Retina (tissue), 1 donor: ENCODE results near the gene EPB41L4B.
"Not testable (repeated sequence)": the region's sequence is repeated elsewhere in the genome, so short reads cannot be mapped to it uniquely, and the experiment has no call there.

Experiments
- DNase-seq: peaks from one replicate; pipeline ENCODE4 v3.0.0-alpha.2; 2016

EPB41L4B gene

DNA sequence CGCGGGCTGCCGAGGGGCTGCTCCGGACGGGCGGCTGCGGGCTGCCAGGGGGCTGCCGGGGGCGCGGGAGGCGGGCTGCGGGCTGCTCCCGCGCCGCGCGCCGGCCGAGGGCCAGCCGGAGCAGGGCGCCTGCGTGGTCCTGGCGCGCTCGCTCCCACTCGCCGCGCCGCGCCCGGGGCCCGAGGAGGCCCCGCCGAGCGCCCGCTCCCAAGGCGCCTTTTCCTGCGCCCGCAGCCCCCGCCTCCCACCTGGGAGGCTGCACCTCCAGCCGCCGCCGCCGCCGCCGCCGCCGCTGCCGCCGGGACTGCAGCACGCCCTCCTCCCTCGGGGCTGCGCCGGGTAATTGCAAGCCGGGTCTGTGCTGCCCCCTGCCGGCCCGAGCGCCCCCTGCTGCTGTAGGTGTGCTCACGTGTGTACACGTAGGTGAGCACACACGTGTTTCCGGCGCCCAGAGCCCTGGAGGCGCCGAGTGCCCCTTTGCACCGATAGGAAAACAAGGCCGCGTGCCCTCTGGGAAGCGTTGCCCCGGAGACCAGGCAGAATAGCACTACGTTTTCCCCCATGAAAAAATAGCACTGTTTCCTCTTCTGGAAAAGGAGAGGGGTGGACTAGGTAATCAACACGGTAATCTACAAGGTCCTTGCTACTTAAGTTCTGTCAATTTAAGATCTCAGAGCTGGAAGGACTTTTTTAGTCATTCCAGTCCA is at the start of gene EPB41L4B:
Gene EPB41L4B, minus strand, starts transcription at position 318 of the 707 bp plus-strand sequence. CDS start 613 bp downstream, outside the sequence.
- peak; percentile 89 for DNase-seq

DNA sequence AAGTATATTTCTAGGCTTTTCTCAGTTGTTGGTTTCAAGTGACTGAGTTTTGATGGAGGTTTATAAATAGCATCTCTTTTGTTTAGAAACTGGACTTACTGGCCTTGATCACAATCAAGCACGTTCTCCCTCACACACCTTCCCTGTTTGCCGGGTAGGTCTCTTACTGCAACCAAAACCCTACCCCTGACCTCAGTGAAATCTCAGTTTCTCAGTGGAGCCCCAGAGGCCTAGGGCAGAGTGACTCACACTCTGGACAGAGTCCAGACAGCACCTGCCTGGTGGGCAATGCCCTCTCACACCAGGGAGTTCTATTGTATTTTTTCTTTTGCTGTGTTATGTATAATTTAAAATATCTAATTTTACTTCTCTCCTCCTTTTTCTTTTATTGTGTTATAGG is 48.4 kb upstream of the EPB41L4B start:
- no peak for DNase-seq

DNA sequence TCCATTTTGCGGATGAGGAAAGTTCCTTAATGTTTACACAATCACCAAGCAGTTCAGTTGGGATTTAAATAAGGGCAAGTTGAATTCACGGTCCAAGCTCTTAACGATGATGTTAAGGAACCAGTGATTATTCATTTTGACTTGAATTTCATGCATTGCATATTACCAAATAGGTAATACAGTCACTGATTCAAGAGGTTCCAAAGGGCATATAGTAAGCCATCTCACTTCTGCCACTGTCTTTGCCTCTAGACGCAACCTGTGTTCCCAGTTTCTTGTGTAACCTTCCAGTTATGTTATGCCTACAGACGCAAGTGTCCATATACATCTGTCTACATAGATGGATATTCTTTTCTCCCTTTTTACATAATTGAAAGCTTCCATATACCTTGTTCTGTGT is 39.9 kb upstream of the EPB41L4B start:
- no peak for DNase-seq

DNA sequence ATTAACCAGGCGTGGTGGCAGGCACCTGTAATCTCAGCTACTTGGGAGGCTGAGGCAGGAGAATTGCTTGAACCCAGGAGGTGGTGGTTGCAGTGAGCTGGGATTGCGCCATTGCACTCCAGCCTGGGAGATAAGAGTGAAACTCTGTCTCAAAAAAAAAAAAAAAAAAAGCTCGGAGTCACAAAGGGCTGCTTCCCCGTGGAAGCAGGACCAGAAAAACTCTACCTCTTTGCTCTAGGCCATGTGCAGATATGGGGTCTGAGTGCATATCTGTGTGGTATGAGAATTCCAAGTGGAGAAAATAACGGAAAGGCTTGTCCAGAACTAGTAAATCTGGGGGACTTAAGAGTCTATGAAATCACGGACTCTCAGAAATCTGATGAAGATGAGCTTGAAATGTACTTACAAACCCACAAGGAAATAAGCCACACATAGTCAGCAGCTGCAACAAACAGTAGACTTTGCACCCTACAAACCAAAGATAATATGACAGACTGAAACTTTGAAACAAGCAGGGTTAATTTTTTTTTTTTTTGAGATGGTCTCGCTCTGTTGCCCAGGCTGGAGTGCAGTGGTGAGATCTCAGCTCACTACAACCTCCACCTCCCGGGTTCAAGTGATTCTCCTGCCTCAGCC is 38.2 kb upstream of the EPB41L4B start:
- not testable (repeated sequence) for DNase-seq

DNA sequence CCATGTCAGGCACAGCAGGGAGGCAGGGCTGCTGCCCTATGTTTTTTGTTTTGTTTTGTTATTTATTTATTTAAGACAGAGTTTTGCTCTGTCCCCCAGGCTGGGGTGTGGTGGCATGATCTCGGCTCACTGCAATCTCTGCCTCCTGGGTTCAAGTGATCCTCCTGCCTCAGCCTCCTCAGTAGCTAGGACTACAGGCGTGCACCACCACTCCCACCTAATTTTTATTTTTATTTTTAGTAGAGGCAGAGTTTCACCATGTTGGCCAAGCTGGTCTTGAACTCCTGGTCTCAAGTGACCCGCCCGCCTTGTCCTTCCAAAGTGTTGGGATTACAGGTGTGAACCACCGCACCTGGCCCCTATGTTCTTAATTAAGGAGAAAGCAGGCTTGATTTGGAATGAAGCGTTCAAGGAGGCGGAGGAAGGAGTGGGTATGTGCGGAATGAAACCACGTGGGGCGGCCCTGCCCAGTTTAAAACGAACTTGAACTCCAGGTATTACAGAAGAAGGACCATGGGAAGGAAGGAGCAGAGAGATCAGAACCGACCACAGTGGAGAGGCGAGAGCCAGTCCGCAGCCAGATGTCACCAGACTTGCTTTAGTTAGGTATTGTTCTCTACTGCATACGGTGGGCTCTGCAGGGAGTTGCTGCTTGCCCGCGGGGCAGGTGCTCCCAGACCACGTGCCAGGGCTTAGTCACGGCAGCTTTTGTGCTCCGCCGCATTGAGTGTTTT is 34.9 kb upstream of the EPB41L4B start:
- no peak for DNase-seq

DNA sequence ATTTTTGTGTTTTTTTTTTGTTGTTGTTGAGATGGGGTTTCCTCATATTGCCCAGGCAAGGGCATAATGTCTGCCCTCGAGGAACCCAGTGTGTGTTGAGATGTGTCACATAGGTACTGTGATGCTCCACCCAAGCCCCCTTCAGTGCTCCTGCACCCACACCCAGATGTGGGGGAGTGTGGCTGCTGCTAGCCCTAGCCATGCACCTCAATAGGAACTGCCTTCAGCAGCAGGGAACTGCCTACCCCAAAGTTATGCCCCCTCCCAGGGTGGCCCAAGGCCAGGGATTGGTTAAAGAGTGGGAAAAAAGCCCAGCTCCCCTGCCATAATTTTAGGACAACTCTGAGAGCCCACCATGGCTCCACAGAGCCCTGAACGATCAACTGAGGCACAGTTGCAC is 33.3 kb upstream of the EPB41L4B start:
- DNase-seq: no peak

DNA sequence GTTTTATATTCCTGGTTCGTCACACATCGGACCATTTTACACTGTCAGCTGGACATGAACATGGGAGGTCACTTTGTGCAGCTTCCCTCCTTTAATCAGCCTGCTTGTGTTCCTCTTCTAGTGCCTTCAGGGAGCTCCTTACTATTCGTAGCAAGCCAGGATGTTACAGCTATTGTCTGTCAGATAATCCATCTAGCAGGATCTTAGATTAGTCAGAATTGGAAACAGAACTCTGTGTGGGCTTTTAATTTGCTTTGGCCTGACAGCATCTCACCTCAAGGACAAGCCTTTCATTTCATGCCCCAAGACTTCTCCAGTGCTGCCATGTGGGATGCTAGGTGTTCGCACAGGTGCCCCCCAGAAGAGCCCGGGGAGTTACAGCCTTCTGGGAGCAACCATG is 30.2 kb upstream of the EPB41L4B start:
- DNase-seq: no peak

DNA sequence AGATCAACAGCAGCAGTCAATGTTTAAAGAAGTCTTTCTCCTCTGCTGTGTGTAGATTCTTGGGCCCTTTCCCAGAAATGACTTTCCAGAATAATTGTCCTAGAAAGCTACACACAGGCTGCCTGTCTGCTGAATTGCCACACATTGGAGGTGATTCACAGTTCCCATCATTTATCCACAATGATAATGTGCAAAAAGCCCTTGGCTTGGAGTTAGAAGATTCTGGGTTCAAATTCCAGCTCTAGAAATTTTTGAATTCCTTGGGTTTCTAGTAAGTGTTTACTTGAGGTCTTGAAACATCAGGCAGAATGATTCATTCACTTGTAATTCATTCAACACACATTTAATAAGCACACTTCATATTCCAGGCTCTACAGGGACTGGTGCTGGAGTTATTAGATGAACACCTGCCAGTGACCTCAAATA is 28.6 kb upstream of the EPB41L4B start:
- no peak for DNase-seq

DNA sequence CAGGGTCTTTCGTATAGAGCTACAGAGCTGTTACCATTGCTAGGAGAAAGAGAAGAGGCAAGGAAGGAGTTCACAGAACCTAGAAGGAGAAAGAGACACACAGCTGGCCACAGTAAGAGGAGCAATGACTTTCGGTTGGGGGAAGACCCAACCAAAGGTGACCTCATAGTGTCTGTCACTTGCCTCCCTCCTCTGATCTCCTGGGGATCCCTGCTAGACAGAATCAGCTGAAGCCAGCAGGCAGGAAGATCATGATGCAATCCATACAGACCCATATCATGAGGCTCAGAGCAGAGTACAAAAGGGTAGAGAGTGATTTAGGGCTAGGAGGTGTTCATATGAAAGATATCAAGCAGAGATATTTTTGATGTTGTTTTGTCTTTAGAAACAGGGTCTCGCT is 26.0 kb upstream of the EPB41L4B start:
- DNase-seq: no peak

DNA sequence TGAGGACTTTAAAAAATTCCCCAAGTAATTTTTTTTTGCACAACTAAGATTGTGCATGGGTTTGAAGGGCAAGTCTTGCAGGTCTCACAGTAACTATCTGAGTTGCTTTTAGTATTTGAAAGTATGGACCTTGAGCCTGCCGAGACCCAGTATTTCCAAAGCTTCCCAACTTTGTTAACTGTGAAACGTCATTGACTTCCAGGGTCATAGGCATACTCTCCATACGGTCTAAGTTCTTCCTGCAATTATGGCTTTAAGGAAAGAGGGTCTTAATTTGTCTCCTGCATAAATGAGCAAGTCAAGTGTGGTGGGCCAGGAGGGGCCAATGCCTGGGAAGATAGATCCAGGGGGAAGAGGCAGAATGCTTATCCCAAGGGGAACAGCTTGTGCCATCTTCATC is 24.0 kb upstream of the EPB41L4B start:
- DNase-seq: no peak

DNA sequence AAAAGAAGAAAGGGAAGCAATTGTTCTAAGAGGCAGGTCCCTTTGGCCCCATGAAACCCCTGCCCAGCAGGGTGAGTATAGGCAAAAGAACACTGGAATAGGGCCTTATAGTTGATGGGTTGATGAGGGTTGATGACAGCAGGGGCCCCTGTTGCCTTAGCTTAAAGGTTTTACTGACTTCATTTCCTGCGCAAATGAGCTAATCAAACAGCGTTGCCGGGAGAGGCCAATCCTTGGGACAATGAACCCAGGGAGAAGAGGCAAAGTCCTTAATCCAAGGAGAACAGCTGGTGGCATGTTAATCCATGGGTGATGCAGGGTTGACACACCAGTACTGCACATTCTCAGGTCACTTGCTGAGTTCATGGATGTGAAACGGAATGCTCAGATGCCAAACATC is 22.0 kb upstream of the EPB41L4B start:
- no peak for DNase-seq

DNA sequence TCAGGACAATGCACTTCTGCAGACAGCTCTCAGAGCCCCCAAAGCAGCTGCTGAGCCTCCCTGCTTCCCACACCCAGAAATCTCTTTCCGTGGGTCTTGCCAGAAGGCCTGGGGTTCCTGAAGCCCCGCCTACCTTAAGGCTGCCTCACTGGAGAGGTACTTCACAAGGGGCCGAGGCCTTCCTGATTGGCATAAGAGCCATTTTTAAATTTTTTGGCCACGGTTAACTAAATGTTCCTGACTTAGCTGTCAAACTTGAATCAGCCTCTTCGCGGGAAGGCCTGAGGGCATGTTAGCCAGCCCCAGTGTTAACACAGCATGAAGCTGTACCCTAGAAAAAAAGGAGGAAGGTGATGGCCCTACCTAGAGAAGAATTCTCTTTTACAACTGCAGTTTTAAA is 20.7 kb upstream of the EPB41L4B start:
- no peak for DNase-seq

DNA sequence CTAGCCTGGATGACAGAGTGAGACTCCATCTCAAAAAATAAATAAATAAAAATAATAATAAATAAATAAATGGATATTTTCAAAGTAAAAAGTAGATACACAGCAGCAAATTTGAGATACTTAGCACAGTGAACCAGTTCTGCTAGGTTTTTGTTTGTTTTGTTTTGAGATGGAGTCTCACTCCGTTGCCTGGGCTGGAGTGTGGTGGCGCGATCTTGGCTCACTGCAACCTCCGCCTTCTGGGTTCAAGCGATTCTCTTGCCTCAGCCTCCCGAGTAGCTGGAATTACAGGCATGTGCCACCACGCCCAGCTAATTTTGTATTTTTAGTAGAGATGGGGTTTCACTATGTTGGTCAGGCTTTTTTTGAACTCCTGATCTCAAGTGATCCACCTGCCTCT is 20.1 kb upstream of the EPB41L4B start:
- DNase-seq: not testable (repeated sequence)

DNA sequence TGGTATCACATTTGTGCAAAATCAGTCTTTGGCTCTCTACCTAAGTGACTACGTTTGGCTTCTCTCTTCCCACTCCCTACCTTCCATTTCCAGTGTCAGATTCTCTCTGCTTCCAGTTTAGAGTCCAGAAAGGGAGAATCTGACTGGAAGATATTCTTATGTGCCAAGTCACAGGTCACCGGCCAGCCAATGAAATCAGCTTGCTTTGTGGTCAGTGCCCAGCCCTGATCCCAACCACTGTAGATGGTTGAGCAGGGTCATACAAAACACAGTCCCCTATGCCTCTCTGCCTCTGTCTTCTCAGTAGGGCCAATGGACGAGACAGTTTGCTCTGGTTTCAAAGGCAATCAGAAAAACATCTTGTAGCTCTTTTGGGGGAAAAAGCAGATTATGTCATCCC is 15.6 kb upstream of the EPB41L4B start:
- no peak for DNase-seq

DNA sequence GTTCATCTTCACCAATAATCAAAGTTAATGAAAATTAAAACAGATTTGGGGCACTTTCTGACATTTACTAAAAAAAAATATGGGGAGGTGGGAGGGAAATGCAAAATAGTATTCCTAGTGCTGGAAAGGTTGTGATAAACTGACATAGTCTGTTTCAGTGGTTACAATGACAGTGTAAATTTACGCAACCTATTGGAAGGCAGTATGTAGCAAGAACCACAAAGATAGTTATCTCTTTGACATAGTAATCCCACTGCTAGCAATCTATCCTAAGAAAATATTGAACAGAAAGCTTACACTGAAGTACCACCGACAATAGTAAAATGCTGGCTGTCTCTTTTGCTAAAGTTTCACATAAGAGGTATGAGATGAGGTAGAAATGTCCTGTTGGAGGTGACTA is 15.1 kb upstream of the EPB41L4B start:
- DNase-seq: no peak

DNA sequence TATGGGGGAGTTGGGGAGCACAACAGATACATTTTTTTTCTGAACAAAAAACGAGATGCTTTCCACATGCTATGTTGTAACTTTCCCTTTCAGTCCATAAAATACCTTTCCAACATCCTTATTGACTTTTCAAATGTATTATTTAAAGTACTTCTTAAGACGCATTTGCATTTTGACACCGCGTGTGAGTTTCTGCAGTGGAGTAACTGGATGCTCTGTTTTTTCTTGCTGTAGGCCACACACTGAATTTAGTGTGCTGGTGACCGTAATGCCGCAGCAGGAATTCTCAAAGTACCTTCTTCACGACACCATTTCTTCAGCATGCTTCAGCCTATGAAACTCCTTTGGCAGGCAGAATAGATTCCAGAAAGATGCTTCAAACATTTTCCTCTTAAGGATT is 14.3 kb upstream of the EPB41L4B start:
- no peak for DNase-seq

DNA sequence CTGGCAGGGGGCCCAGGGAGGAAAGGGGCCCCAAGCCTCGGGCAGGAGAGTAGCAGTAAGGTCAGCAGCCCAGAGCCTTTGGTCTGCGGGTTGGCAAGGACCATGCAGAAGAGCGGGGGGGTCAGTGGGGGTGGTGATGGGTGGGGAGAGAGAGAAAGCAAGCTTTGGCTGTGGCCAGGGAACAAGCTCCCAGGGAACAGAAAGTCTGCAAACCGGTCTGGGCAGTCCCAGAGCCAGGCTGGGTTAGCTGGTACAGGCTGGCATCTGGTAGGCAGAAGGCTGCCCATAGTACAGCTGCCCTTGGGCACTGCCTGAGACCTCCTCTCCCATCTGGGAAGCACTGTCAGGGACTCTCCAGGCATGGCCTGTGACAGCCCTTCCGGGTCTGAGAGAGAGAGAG is 10.5 kb upstream of the EPB41L4B start:
- no peak for DNase-seq

DNA sequence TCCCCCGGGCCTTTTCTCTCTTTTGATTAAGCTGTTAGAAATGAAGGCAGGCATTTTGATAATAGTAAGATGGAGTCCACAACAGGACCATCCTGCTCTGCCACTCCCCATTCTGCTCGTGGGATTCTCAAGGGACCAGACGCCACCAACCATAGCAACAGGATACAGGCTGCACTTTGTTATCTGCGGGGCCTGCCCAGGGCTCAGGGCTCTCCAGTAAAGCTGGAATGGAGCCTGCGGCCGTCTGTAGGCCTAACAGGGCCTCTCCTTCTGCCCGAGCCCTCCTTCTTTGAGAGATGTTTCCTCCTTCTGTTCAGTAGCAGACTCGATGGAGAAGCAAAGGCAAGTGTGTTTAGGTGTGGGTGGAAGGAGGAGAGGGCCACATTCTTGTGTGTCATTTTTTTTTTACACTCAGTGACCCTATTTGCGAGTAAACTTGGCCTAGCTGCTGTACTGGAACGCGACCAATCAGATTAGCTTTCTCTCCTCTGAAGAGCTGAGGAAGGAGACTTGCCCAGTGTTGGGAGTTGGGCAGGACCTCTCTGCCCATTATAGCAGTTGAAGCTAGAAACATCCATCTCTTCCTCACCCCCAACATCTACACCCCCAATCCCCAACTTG is 8.9 kb upstream of the EPB41L4B start:
- peak; percentile 38 for DNase-seq

DNA sequence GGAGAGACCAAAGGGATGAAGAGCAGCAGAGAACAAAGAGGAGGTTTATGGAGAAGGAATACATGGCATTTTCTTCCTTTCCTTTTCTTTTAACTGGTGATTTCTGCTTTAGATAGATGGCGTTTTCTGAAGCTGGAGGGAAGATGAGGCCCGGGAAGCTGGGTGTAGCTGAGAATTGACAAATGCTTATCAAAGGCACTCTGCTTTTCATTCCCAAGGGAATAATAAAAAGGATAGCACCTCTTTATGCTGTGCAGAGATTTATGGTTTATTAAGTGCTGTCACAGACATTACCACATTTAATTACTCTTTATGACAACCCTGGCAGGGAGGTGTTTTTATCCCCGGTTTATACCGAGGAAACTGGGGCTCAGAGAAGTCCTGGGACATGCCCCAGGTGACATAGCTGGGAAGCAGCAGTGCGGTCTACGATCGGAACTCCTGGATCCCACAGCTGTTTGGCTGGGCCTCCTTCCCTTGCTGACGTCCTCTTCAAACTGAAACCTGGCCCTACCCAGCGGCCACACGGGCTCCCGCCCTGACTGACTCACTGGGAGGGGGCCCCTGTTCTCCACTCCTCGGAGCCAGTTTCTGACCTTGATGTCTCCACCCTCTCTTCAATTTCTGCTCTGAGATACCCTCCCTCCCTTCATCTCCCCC is 8.2 kb upstream of the EPB41L4B start:
- no peak for DNase-seq

DNA sequence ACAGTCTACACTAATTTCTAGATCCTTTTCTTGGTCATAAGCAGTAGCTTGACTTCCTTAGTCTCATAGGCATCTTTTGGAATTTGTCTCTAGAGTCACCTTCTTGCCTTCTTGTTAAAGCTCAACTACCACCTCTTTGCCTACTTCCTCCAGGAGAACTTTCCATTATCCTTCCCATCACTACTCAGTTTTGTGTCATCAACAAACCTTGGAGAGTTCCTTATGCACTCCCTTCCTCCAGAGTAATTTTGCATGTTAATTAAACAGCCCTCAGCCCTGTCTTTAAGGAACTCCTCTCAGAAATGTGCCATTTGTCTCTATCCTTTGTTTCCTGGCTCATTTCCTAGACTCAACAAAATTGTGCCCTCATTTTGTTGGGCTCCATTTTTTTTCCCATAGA is 4.2 kb upstream of the EPB41L4B start:
- DNase-seq: no peak

DNA sequence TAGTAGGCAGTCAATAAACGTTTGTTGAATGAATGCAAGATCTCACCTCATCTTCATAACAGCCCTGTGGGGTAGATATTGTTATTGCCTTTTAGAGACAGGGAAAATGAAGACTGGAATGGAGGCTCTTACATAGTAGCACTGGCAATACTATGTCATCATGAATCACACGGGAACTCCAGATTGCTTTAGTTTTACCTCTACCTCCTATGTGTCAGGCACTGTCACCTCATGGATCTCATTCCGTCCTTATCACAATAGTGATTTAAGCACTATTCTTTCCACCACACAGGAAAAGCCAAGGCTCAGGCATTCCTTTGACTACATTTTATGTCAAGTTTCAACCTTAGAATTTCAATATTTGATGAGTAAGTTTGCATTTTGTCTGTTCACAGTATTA is 2.9 kb upstream of the EPB41L4B start:
- no peak for DNase-seq

DNA sequence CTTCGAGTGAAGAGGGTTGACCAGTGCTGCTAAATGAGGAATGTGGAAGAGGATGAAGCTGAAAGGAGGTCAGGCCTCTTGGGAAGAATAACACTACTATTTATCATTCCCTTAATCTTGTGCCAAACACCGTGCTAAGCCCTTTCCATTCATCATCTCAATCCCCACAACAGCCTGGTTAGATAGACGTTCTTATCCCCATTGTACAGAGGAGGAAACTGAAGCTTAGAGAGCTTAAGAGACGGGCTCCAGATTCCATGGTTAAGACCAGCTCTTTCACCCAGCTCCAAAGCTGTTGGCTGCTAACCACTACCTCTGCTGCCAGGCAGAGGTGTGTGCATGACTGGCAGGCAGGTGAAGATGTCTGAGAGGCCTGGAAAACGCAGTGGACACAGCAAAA is 868 bp upstream of the EPB41L4B start:
- DNase-seq: no peak

DNA sequence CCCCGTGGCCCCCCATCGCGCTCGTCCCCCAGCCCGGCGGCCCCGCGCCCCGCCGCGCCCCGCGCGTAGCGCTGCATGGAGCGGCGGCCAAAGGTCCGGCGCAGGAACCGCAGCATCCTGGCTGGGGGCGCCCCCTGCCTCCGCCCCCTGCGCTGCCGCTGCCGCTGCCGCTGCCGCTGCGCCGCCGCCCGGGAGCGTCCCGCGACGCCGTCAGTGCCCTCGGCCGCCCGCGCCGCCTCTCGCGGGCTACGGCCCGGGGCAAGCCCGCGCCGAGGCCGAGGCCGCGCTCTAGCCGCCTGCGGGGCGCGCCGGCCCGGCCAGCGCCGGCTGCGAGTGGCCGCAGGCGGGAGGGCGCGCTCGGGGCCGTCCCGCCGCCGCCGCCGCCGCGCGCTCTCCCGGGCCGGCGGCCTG is 523 bp downstream of the EPB41L4B start:
- DNase-seq: no peak
